ENCODE results near the gene CDC42EP1.
"Not testable (repeated sequence)": the region's sequence is repeated elsewhere in the genome, so short reads cannot be mapped to it uniquely, and the experiment has no call there.

Gene CDC42EP1

DNA sequence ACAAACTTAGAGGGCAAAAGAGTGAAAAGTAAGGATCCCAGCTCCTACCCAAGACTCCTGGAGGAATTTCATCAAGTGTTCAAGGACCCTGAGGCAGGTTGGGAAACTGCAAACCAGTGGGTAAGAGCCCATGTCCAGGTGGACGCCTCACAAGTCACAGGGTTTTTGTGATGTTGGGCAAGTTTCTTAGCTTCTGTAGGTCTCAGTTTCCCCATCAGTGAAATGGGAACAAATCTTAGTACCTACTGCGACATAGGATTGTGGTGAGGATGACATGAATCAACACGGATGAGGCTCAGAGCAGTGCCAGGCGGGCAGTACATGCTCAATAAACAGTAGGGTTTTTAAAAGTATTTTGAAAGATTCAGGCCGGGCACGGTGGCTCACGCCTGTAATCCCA is 17.3 kb upstream of the CDC42EP1 start:
- Mint-ChIP-seq H3K27ac (ENCODE audit: low read depth) (no peak overlapping the region), H3K4me3 (no peak overlapping the region), H3K27me3 (peaks cover 55% of the 10 kb centered on the region), H3K9me3 (no peaks in the 10 kb centered on the region), H3K4me1 (peaks cover 35% of the 10 kb centered on the region), H3K36me3 (ENCODE audit: insufficient read depth) (no peaks in the 10 kb centered on the region)
- no peak for DNase-seq (ENCODE audit: low spot score in 2 of 2)
- no peak for ATAC-seq (replicated peaks; ENCODE audit: extremely low read depth, poor library complexity, severe bottlenecking)

DNA sequence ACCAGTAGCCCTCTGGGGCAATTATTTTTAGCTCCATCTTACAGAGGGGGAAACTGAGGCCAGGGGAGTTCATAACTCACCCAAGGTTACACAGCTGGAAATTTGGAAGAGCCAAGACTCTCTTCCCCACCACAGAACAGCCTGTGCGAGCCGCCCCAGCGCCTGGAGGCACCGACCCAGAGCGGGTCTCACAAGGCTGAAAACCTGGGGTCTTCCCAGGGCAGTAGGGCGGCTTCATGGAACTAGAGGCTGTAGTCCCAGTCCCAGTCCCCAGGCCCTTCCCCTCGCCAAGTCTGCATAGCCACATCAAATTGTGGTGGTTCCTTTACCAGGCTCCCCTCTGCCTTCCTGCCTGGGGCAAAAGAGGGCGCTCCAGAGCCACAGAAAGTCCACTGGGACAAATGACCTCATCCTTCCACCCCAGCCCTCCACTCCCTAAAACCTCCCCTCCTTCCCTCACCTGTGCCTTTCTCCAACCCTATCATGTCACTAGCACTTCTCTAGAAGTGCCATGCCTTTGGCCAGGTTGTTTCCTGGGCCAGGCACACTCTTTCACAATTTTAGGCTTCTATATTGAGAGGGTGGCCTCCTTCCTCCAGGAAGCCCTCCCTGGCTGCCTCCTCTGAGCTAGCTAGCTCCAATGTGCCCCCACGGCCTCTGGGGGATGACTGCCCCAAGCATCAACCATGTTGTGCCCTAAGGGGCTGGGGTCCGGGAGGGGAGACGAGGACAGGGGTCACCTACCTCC is 15.2 kb upstream of the CDC42EP1 start:
- peaks cover 25% of the 10 kb centered on the region for H3K4me1 Mint-ChIP-seq
- DNase-seq (ENCODE audit: low spot score in 2 of 2): no peak
- no peak overlapping the region for H3K4me3 Mint-ChIP-seq
- peaks cover 41% of the 10 kb centered on the region for H3K27me3 Mint-ChIP-seq
- no peaks in the 10 kb centered on the region for H3K36me3 Mint-ChIP-seq (ENCODE audit: insufficient read depth)
- no peak overlapping the region for H3K27ac Mint-ChIP-seq (ENCODE audit: low read depth)
- no peaks in the 10 kb centered on the region for H3K9me3 Mint-ChIP-seq
- ATAC-seq (replicated peaks; ENCODE audit: extremely low read depth, poor library complexity, severe bottlenecking): no peak

DNA sequence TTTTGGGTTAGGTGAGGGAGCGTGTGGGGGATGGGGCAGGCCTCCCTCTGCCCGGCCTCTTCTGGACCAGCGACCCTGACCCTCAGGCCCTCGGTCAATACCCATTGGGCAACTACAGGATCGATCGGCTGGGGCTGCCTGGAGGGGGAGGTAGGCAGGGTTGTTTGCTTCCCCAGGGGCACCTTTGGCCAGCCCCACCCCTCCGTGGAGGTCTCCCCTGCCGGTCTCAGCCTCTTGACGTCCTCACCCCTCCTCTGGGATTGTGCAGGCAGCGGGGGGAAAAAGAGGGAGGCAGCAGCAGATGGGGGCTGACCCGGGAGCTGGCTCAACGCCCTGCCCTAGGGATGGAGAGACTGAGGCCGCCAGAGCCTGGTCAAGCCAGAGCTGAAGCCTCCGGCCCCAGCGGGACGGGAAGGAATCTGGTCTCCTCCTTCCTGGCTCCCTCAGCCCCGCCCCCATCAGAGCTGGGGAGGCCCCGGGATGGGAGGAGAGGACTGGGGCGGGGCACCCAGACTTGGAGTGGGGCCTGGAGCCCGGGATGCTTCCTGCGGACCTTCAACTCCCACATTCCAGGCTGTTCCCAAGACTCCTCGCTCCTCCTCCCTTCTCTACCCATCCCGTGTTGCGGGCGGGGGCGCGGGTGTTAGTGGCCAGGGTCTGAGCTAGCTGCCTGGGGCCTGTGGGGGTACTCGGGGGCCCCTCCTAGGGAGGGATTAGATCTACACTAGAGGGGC is 14.4 kb upstream of the CDC42EP1 start:
- peaks cover 17% of the 10 kb centered on the region for H3K4me1 Mint-ChIP-seq
- H3K9me3 Mint-ChIP-seq: no peaks in the 10 kb centered on the region
- no peaks in the 10 kb centered on the region for H3K36me3 Mint-ChIP-seq (ENCODE audit: insufficient read depth)
- peaks cover 35% of the 10 kb centered on the region for H3K27me3 Mint-ChIP-seq
- H3K4me3 Mint-ChIP-seq: no peak overlapping the region
- DNase-seq (ENCODE audit: low spot score in 2 of 2) (no peak), ATAC-seq (replicated peaks; ENCODE audit: extremely low read depth, poor library complexity, severe bottlenecking) (no peak)
- H3K27ac Mint-ChIP-seq (ENCODE audit: low read depth): no peak overlapping the region

DNA sequence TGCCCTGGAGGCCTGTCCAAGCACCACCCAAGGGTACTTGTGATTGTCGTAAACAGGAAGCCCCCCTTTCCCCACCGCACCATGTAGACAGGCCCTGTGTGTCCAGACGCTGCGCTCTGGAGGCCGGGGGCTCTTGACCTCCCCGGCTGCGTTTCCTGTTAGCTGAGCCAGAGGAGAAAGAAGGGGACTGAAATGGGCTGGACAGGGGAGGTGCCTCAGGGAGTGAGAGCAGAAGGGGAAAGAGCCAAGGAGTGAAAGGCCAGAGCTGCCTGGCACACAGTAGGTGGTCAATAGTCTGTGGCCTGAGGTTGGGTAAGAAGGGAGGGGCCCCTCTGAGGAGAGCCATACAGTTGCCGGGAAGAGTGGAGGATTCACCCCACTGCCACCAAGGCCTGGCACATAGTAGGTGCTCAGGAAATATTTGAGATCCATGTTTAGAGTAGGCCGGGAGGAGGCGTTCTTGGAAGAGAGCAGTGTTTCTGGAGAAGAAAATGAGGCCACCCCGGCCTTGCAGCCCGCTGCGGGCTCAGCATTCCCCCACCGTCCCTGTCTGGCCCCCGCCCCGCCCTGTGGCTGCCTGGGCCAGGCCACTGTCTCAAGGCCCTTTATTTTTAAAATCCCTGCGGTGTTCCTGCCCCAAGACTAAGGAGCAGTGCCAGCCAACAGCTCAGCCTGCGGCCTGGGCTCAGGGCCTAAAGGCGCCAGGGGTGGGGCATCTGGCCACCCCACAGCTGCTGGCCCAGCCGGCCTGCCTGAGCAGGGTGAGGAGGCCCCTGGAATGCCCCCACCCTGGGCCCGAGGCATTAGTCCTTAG is 13.6 kb upstream of the CDC42EP1 start:
- H3K27ac Mint-ChIP-seq (ENCODE audit: low read depth): no peak overlapping the region
- ATAC-seq (replicated peaks; ENCODE audit: extremely low read depth, poor library complexity, severe bottlenecking): no peak
- H3K27me3 Mint-ChIP-seq: peaks cover 37% of the 10 kb centered on the region
- H3K36me3 Mint-ChIP-seq (ENCODE audit: insufficient read depth): no peaks in the 10 kb centered on the region
- H3K9me3 Mint-ChIP-seq: no peaks in the 10 kb centered on the region
- no peak overlapping the region for H3K4me3 Mint-ChIP-seq
- H3K4me1 Mint-ChIP-seq: peaks cover 12% of the 10 kb centered on the region
- DNase-seq (ENCODE audit: low spot score in 2 of 2): no peak

DNA sequence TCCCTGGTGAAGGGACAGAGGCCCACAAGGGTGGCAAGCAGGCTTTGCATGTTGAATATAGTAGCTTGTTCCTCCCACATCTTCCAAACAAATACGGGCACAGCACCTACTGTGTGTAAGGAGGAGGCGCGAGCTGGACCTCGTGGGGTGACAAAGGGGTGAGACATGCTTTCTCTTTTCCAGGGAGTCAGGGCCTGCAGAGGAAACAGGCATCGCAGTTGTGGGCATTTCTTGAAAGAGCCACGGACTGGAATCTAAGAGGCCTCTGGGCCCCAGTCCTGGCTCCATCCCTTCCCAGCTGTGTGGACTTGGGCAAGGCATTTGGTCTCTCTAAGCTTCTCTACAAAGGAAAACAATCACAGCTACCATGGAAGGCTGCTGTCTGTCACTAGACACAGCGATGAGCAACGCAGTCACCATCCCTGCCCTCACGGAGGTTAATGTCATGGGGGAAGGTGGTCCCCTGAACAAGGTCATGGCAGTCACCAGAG is 13.0 kb upstream of the CDC42EP1 start:
- Mint-ChIP-seq H3K27ac (ENCODE audit: low read depth) (no peak overlapping the region), H3K9me3 (no peaks in the 10 kb centered on the region), H3K4me3 (no peak overlapping the region), H3K4me1 (peaks cover 6% of the 10 kb centered on the region), H3K27me3 (peaks cover 37% of the 10 kb centered on the region), H3K36me3 (ENCODE audit: insufficient read depth) (no peaks in the 10 kb centered on the region)
- no peak for ATAC-seq (replicated peaks; ENCODE audit: extremely low read depth, poor library complexity, severe bottlenecking)
- no peak for DNase-seq (ENCODE audit: low spot score in 2 of 2)

GRCh38 chr22:37549704-37550059 is 10.6 kb upstream of the CDC42EP1 start:
- Mint-ChIP-seq H3K4me1 (peaks cover 6% of the 10 kb centered on the region), H3K27ac (ENCODE audit: low read depth) (no peak overlapping the region), H3K4me3 (no peak overlapping the region), H3K36me3 (ENCODE audit: insufficient read depth) (peaks cover 2% of the 10 kb centered on the region), H3K9me3 (no peaks in the 10 kb centered on the region), H3K27me3 (peaks cover 47% of the 10 kb centered on the region)
- ATAC-seq (replicated peaks; ENCODE audit: extremely low read depth, poor library complexity, severe bottlenecking) (no peak), DNase-seq (ENCODE audit: low spot score in 2 of 2) (no peak)

GRCh38 chr22:37550921-37551320 is 9.4 kb upstream of the CDC42EP1 start:
- not testable (repeated sequence) for H3K36me3 Mint-ChIP-seq (ENCODE audit: insufficient read depth); H3K4me1 Mint-ChIP-seq; H3K9me3 Mint-ChIP-seq; DNase-seq (ENCODE audit: low spot score in 2 of 2); H3K4me3 Mint-ChIP-seq; ATAC-seq (replicated peaks; ENCODE audit: extremely low read depth, poor library complexity, severe bottlenecking); H3K27ac Mint-ChIP-seq (ENCODE audit: low read depth)
- H3K27me3 Mint-ChIP-seq: peaks cover 47% of the 10 kb centered on the region

DNA sequence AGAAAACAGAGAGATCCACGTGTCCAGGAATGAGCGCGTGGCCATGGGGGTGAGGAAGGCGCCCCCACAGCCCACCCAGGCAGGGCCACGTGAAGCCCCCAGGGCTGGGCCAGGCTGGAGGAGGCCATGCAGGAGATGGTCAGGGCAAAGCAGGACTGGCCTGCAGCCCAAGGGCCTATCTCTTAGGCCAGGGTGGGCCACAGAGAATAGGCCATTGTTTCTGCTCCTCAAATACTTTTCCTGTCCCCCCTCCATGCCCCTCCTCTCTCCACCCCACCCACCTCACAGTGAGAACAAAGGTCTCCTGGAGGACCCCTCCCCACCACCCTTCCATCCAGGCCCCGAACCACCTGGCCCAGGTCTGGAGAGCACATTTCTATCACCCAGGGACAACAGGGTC is 8.3 kb upstream of the CDC42EP1 start:
- Mint-ChIP-seq H3K27me3 (peaks cover 57% of the 10 kb centered on the region), H3K36me3 (ENCODE audit: insufficient read depth) (peaks cover 3% of the 10 kb centered on the region), H3K27ac (ENCODE audit: low read depth) (no peak overlapping the region), H3K4me1 (no peaks in the 10 kb centered on the region), H3K9me3 (no peaks in the 10 kb centered on the region), H3K4me3 (no peak overlapping the region)
- ATAC-seq (replicated peaks; ENCODE audit: extremely low read depth, poor library complexity, severe bottlenecking) (no peak), DNase-seq (ENCODE audit: low spot score in 2 of 2) (no peak)

GRCh38 chr22:37552524-37553163 is 7.6 kb upstream of the CDC42EP1 start:
- no peaks in the 10 kb centered on the region for H3K9me3 Mint-ChIP-seq
- H3K36me3 Mint-ChIP-seq (ENCODE audit: insufficient read depth): peaks cover 4% of the 10 kb centered on the region
- no peak overlapping the region for H3K27ac Mint-ChIP-seq (ENCODE audit: low read depth)
- DNase-seq (ENCODE audit: low spot score in 2 of 2): no peak
- no peak overlapping the region for H3K4me3 Mint-ChIP-seq
- H3K4me1 Mint-ChIP-seq: no peaks in the 10 kb centered on the region
- ATAC-seq (replicated peaks; ENCODE audit: extremely low read depth, poor library complexity, severe bottlenecking): no peak
- peaks cover 64% of the 10 kb centered on the region for H3K27me3 Mint-ChIP-seq

GRCh38 chr22:37553725-37554124 is 6.6 kb upstream of the CDC42EP1 start:
- DNase-seq (ENCODE audit: low spot score in 2 of 2) (no peak), ATAC-seq (replicated peaks; ENCODE audit: extremely low read depth, poor library complexity, severe bottlenecking) (no peak)
- no peak overlapping the region for H3K27ac Mint-ChIP-seq (ENCODE audit: low read depth)
- peaks cover 4% of the 10 kb centered on the region for H3K36me3 Mint-ChIP-seq (ENCODE audit: insufficient read depth)
- H3K4me1 Mint-ChIP-seq: no peaks in the 10 kb centered on the region
- peaks cover 75% of the 10 kb centered on the region for H3K27me3 Mint-ChIP-seq
- no peak overlapping the region for H3K4me3 Mint-ChIP-seq
- H3K9me3 Mint-ChIP-seq: no peaks in the 10 kb centered on the region

- Mint-ChIP-seq H3K9me3 (no peaks in the 10 kb centered on the region), H3K27me3 (peaks cover 82% of the 10 kb centered on the region), H3K27ac (ENCODE audit: low read depth) (no peak overlapping the region), H3K4me3 (no peak overlapping the region), H3K4me1 (no peaks in the 10 kb centered on the region), H3K36me3 (ENCODE audit: insufficient read depth) (peaks cover 4% of the 10 kb centered on the region)
- no peak for ATAC-seq (replicated peaks; ENCODE audit: extremely low read depth, poor library complexity, severe bottlenecking)
- no peak for DNase-seq (ENCODE audit: low spot score in 2 of 2)
Observed at GRCh38 chr22:37555029-37555428, 5.3 kb upstream of the CDC42EP1 start.

DNA sequence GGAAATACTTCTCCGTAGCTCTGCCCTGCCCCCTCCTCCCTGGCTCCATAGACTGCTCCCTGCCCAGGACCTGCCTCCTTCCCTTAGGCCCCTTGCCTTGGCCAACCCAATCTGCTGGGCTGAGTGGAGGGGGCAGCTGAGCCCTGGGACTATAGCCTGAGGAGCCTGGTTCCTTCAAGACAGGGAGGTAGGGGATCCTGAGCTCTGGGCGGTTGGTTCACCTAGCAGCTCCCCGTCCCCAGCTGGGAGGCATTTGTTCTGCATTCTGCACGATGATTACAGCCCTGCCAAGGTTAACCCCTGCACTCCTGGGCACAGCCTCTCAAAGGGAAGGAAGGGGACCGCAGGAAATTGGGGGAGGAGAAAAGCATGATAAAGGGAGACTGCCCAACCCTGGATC is 3.6 kb upstream of the CDC42EP1 start:
- Mint-ChIP-seq H3K9me3 (no peaks in the 10 kb centered on the region), H3K4me1 (peaks cover 6% of the 10 kb centered on the region), H3K36me3 (ENCODE audit: insufficient read depth) (peaks cover 6% of the 10 kb centered on the region), H3K27me3 (peaks cover 81% of the 10 kb centered on the region), H3K4me3 (no peak overlapping the region), H3K27ac (ENCODE audit: low read depth) (no peak overlapping the region)
- DNase-seq (ENCODE audit: low spot score in 2 of 2): no peak
- no peak for ATAC-seq (replicated peaks; ENCODE audit: extremely low read depth, poor library complexity, severe bottlenecking)

All from central memory CD8-positive, alpha-beta T cell (primary cell).